HepG2 (cell line): ENCODE measurements around the gene ZDHHC8. TPM values are rescaled to one million over a fixed set of nuclear protein-coding genes. Genes with fewer than 3 reads are reported as not detected.
A peak's percentile ranks its signal among the peaks of the same experiment; 100 is the strongest.

Experiments used
- BCL6 ChIP-seq: IDR thresholded peaks from 2 replicates; pipeline ENCODE4 v1.6.1; 2016; ENCODE audit warnings: missing genetic modification reagents, missing compliant biosample characterization
- ELF1 ChIP-seq: sonication (generic); formaldehyde crosslinking; IDR thresholded peaks from 2 replicates; pipeline ENCODE4 v1.4.0; 2020; ENCODE audit warnings: missing genetic modification reagents
- FLYWCH1 ChIP-seq: sonication (generic); formaldehyde crosslinking; IDR thresholded peaks from 2 replicates; pipeline ENCODE4 v1.8.1; 2023; ENCODE audit warnings: mild to moderate bottlenecking, missing genetic modification reagents
- HNRNPK ChIP-seq: fragments of 200-400 bp; formaldehyde crosslinking; IDR thresholded peaks from 2 replicates; pipeline ENCODE4 v1.6.1; 2018; ENCODE audit warnings: low read length, low read depth, moderate library complexity, mild to moderate bottlenecking; ENCODE audit not compliant: poor library complexity, severe bottlenecking
- KDM5A ChIP-seq: fragments of 200-600 bp; sonication (generic); IDR thresholded peaks from 2 replicates; pipeline ENCODE4 v1.7.0; 2018; ENCODE audit warnings: antibody characterized with exemption, mild to moderate bottlenecking, low read length, borderline replicate concordance
- KMT2A ChIP-seq: sonication (generic); formaldehyde crosslinking; IDR thresholded peaks from 2 replicates; pipeline ENCODE4 v1.4.0; 2020; ENCODE audit warnings: missing genetic modification reagents
- NFYC ChIP-seq: IDR thresholded peaks from 2 replicates; pipeline ENCODE4 v1.6.1; 2016; ENCODE audit warnings: missing genetic modification reagents, missing compliant biosample characterization
- SIN3A ChIP-seq: IDR thresholded peaks from 2 replicates; pipeline ENCODE4 v1.6.1; 2011; ENCODE audit warnings: low read depth, mild to moderate bottlenecking, control low read depth, low read length, borderline replicate concordance
- SUZ12 ChIP-seq: fragments of 150-350 bp; IDR thresholded peaks from 2 replicates; pipeline ENCODE4 v1.6.1; 2014; ENCODE audit warnings: low read depth, low read length
- SYNCRIP ChIP-seq: fragments of 200-400 bp; formaldehyde crosslinking; IDR thresholded peaks from 2 replicates; pipeline ENCODE4 v1.6.1; 2018; ENCODE audit warnings: mild to moderate bottlenecking, low read depth, low read length; ENCODE audit not compliant: insufficient read depth
- TOPORS ChIP-seq: sonication (generic); formaldehyde crosslinking; IDR thresholded peaks from 2 replicates; pipeline ENCODE4 v1.8.0; 2023; ENCODE audit warnings: mild to moderate bottlenecking, missing genetic modification reagents
- ZNF232 ChIP-seq: sonication (generic); formaldehyde crosslinking; IDR thresholded peaks from 2 replicates; pipeline ENCODE4 v1.4.0; 2020; ENCODE audit warnings: missing genetic modification reagents, borderline replicate concordance
- ZNF329 ChIP-seq: sonication (generic); formaldehyde crosslinking; IDR thresholded peaks from 2 replicates; pipeline ENCODE4 v1.9.0; 2021; ENCODE audit warnings: low read depth, mild to moderate bottlenecking, missing genetic modification reagents
- ZNF441 ChIP-seq: sonication (generic); formaldehyde crosslinking; IDR thresholded peaks from 2 replicates; pipeline ENCODE4 v1.7.0; 2021; ENCODE audit warnings: missing genetic modification reagents, borderline replicate concordance
- ZNF615 ChIP-seq: sonication (generic); formaldehyde crosslinking; IDR thresholded peaks from 2 replicates; pipeline ENCODE4 v1.5.0; 2020; ENCODE audit warnings: mild to moderate bottlenecking, missing genetic modification reagents, borderline replicate concordance
- ZNF780A ChIP-seq: sonication (generic); formaldehyde crosslinking; IDR thresholded peaks from 2 replicates; pipeline ENCODE4 v1.8.0; 2022; ENCODE audit warnings: mild to moderate bottlenecking, missing genetic modification reagents, moderate library complexity
- ZNF788 ChIP-seq: sonication (generic); formaldehyde crosslinking; IDR thresholded peaks from 2 replicates; pipeline ENCODE4 v1.5.0; 2020; ENCODE audit warnings: mild to moderate bottlenecking, missing genetic modification reagents, borderline replicate concordance
- ZNF792 ChIP-seq: IDR thresholded peaks from 2 replicates; pipeline ENCODE4 v1.6.1; 2016
- ZNF850 ChIP-seq: sonication (generic); formaldehyde crosslinking; conservative IDR thresholded peaks from 2 replicates; pipeline ENCODE4 v1.9.0; 2021; ENCODE audit warnings: mild to moderate bottlenecking, missing genetic modification reagents
- ZSCAN31 ChIP-seq: sonication (generic); formaldehyde crosslinking; IDR thresholded peaks from 2 replicates; pipeline ENCODE4 v1.5.0; 2020; ENCODE audit warnings: low read depth, mild to moderate bottlenecking, missing genetic modification reagents
- polyA plus RNA-seq, 8 experiments: library from polyadenylated mRNA; depleted of rRNA in 3 of 8; stranded (reverse) in 7 of 8; unstranded in 1 of 8; fragments of >200 nt; fragmentation: Illumina TruSeq in 4 of 8; extraction: Trizol in 4 of 8; gene quantifications; 2 replicates each; pipeline versions ENCODE4 v1.2.1 to v1.2.3, GENCODE V29; 2011 to 2016; ENCODE audit warnings: low read depth in 4 of 8, missing spikeins in 1 of 8, mixed read lengths in 1 of 8; ENCODE audit not compliant: insufficient read depth in 1 of 8
- total RNA-seq, 5 experiments: library from RNA; depleted of rRNA; stranded (reverse); fragments of >200 nt; fragmentation: Illumina TruSeq; extraction: Trizol; gene quantifications; 2 replicates each; pipeline ENCODE4 v1.2.3, GENCODE V29; 2016; ENCODE audit warnings: low read depth in 1 of 5
- TF ChIP-seq, protein P1 (sequence below): IDR thresholded peaks from 2 replicates; pipeline ENCODE4 v1.6.1; 2016; ENCODE audit warnings: low read depth
- TF ChIP-seq, protein P2 (sequence below): sonication (generic); formaldehyde crosslinking; IDR thresholded peaks from 2 replicates; pipeline ENCODE4 v1.5.1; 2020; ENCODE audit warnings: missing genetic modification reagents, mild to moderate bottlenecking, borderline replicate concordance
- TF ChIP-seq, protein P3 (sequence below): sonication (generic); formaldehyde crosslinking; IDR thresholded peaks from 2 replicates; pipeline ENCODE4 v1.5.0; 2020; ENCODE audit warnings: mild to moderate bottlenecking, missing genetic modification reagents, moderate library complexity
- TF ChIP-seq, protein P4 (sequence below): sonication (generic); formaldehyde crosslinking; IDR thresholded peaks from 2 replicates; pipeline ENCODE4 v1.9.0; 2021; ENCODE audit warnings: missing genetic modification reagents, mild to moderate bottlenecking, borderline replicate concordance

ZDHHC8 gene
- total and polyA plus RNA-seq, 2 of the 13 experiments (the other 11 are each of a cell fraction or from before 2014, with no cell fraction given): 7.5 to 21.3 TPM

DNA sequence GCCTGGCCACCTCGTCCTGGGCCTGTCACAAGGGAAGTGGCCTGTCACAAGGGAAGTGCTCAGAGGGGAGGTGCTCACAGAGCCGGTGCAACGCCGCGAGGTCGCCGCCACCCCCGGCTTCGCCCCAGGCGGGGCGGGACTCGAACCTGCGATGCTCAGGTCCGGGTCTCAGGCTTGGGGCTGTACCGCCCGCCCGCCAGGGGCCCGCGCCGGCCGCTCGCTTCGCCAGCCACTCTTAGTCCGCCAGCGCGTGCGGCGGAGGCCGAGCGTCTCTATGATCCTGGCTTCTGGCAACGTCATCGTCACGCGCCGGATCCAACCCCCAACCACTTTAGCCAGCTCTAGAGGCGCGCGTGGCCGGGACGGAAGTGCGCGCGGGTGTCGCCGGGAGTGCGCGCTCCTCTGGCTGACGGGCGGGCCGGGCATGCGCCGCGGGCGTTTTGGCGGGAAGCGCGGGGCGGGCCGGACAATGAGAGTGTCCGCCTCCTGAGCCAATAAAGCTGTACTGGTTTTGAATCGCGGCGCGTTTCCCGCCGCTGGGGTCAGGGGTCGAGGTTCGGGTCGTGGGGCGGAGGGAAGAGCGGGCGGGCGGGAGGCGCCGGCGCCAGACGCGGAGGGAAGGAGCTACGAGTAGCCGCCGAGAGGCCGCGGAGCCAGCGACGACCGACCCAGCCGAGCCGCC is 14.5 kb upstream of the ZDHHC8 start, which contains the start of gene TRMT2A (continued):
- TF ChIP-seq, protein P1, sequence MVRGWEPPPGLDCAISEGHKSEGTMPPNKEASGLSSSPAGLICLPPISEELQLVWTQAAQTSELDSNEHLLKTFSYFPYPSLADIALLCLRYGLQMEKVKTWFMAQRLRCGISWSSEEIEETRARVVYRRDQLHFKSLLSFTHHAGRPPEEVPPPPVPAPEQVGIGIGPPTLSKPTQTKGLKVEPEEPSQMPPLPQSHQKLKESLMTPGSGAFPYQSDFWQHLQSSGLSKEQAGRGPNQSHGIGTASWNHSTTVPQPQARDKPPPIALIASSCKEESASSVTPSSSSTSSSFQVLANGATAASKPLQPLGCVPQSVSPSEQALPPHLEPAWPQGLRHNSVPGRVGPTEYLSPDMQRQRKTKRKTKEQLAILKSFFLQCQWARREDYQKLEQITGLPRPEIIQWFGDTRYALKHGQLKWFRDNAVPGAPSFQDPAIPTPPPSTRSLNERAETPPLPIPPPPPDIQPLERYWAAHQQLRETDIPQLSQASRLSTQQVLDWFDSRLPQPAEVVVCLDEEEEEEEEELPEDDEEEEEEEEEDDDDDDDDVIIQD: no peak
- TF ChIP-seq FLYWCH1 (CRISPR knock-in tag): no peak
- peak; percentile 93 for TF ChIP-seq ZSCAN31 (CRISPR knock-in tag)
- TF ChIP-seq, protein P2, sequence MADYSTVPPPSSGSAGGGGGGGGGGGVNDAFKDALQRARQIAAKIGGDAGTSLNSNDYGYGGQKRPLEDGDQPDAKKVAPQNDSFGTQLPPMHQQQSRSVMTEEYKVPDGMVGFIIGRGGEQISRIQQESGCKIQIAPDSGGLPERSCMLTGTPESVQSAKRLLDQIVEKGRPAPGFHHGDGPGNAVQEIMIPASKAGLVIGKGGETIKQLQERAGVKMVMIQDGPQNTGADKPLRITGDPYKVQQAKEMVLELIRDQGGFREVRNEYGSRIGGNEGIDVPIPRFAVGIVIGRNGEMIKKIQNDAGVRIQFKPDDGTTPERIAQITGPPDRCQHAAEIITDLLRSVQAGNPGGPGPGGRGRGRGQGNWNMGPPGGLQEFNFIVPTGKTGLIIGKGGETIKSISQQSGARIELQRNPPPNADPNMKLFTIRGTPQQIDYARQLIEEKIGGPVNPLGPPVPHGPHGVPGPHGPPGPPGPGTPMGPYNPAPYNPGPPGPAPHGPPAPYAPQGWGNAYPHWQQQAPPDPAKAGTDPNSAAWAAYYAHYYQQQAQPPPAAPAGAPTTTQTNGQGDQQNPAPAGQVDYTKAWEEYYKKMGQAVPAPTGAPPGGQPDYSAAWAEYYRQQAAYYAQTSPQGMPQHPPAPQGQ (CRISPR knock-in tag): no peak
- peak; percentile 22; the same call in 1 of the 2 replicates for TF ChIP-seq KMT2A
- peak; percentile 67; the same call in 1 of the 2 replicates for TF ChIP-seq NFYC (CRISPR knock-in tag)
- TF ChIP-seq ZNF232 (CRISPR knock-in tag): no peak; the same call in 1 of the 2 replicates
- TF ChIP-seq ZNF329 (CRISPR knock-in tag): peak; percentile 68; the same call in 1 of the 2 replicates
- TF ChIP-seq ZNF780A (CRISPR knock-in tag): 0 out of 2 replicates have a peak, but pooled peaks have one; percentile 71
- TF ChIP-seq ELF1 (CRISPR knock-in tag): peak; percentile 81
- TF ChIP-seq SYNCRIP: no peak
- TF ChIP-seq SUZ12: peak; percentile 49
- peak; percentile 90 for TF ChIP-seq KDM5A
- peak; percentile 39; the same call in 1 of the 2 replicates for TF ChIP-seq ZNF441 (CRISPR knock-in tag)
- no peak; the same call in 1 of the 2 replicates for TF ChIP-seq ZNF615 (CRISPR knock-in tag)
- TF ChIP-seq, protein P3, sequence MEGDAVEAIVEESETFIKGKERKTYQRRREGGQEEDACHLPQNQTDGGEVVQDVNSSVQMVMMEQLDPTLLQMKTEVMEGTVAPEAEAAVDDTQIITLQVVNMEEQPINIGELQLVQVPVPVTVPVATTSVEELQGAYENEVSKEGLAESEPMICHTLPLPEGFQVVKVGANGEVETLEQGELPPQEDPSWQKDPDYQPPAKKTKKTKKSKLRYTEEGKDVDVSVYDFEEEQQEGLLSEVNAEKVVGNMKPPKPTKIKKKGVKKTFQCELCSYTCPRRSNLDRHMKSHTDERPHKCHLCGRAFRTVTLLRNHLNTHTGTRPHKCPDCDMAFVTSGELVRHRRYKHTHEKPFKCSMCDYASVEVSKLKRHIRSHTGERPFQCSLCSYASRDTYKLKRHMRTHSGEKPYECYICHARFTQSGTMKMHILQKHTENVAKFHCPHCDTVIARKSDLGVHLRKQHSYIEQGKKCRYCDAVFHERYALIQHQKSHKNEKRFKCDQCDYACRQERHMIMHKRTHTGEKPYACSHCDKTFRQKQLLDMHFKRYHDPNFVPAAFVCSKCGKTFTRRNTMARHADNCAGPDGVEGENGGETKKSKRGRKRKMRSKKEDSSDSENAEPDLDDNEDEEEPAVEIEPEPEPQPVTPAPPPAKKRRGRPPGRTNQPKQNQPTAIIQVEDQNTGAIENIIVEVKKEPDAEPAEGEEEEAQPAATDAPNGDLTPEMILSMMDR (CRISPR knock-in tag): peak; percentile 65
- TF ChIP-seq ZNF788 (CRISPR knock-in tag): peak; percentile 92
- TF ChIP-seq, protein P4, sequence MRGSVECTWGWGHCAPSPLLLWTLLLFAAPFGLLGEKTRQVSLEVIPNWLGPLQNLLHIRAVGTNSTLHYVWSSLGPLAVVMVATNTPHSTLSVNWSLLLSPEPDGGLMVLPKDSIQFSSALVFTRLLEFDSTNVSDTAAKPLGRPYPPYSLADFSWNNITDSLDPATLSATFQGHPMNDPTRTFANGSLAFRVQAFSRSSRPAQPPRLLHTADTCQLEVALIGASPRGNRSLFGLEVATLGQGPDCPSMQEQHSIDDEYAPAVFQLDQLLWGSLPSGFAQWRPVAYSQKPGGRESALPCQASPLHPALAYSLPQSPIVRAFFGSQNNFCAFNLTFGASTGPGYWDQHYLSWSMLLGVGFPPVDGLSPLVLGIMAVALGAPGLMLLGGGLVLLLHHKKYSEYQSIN (CRISPR knock-in tag): no peak
- TF ChIP-seq ZNF792 (CRISPR knock-in tag): peak; percentile 91
- TF ChIP-seq BCL6 (CRISPR knock-in tag): no peak
- TF ChIP-seq TOPORS (CRISPR knock-in tag): peak; percentile 74; the same call in 1 of the 2 replicates
- peak; percentile 26 for TF ChIP-seq HNRNPK
- TF ChIP-seq SIN3A: peak; percentile 79; the same call in 1 of the 2 replicates
- no peak for TF ChIP-seq ZNF850 (CRISPR knock-in tag)
